IPS-18a (cell line): ENCODE results near the gene TTC9B.

Experiments
- H3K27ac ChIP-seq: one replicate; pipeline ENCODE4 v1.5.1; 2013; ENCODE audit warnings: low read length
- H3K27me3 ChIP-seq: one replicate; pipeline ENCODE4 v1.6.1; 2013; ENCODE audit warnings: mild to moderate bottlenecking, low read length; ENCODE audit not compliant: control insufficient read depth, insufficient read depth
- H3K36me3 ChIP-seq: one replicate; pipeline ENCODE4 v1.6.1; 2013; ENCODE audit warnings: low read depth, low read length; ENCODE audit not compliant: control insufficient read depth
- H3K4me1 ChIP-seq: one replicate; pipeline ENCODE4 v1.6.1; 2013; ENCODE audit warnings: low read depth, low read length; ENCODE audit not compliant: control insufficient read depth
- H3K4me3 ChIP-seq: one replicate; pipeline ENCODE4 v1.5.1; 2013; ENCODE audit warnings: low read length
- H3K9ac ChIP-seq: one replicate; pipeline ENCODE4 v1.6.1; 2013; ENCODE audit warnings: mild to moderate bottlenecking, low read length, moderate library complexity
- H3K9me3 ChIP-seq: one replicate; pipeline ENCODE4 v1.6.1; 2013; ENCODE audit warnings: low read depth, low read length; ENCODE audit not compliant: control insufficient read depth

TTC9B gene

GRCh38 chr19:40229926-40230417, 11.8 kb upstream of the TTC9B start:
- H3K27ac ChIP-seq: no peak overlapping the region
- peaks cover 1% of the 10 kb centered on the region for H3K36me3 ChIP-seq
- H3K9me3 ChIP-seq: no peaks in the 10 kb centered on the region
- H3K27me3 ChIP-seq: no peaks in the 10 kb centered on the region
- H3K9ac ChIP-seq: no peak overlapping the region
- H3K4me1 ChIP-seq: peaks cover 19% of the 10 kb centered on the region
- H3K4me3 ChIP-seq: no peak overlapping the region

GRCh38 chr19:40229484-40229883, 11.3 kb upstream of the TTC9B start:
- Histone ChIP-seq H3K9me3 (no peaks in the 10 kb centered on the region), H3K36me3 (no peaks in the 10 kb centered on the region), H3K9ac (no peak overlapping the region), H3K4me3 (no peak overlapping the region), H3K4me1 (peaks cover 19% of the 10 kb centered on the region), H3K27ac (no peak overlapping the region), H3K27me3 (no peaks in the 10 kb centered on the region)

- peaks cover 19% of the 10 kb centered on the region for H3K4me1 ChIP-seq
- no peak overlapping the region for H3K27ac ChIP-seq
These were observed 10.7 kb upstream of the TTC9B start for GRCh38 chr19:40228863-40229262.

DNA sequence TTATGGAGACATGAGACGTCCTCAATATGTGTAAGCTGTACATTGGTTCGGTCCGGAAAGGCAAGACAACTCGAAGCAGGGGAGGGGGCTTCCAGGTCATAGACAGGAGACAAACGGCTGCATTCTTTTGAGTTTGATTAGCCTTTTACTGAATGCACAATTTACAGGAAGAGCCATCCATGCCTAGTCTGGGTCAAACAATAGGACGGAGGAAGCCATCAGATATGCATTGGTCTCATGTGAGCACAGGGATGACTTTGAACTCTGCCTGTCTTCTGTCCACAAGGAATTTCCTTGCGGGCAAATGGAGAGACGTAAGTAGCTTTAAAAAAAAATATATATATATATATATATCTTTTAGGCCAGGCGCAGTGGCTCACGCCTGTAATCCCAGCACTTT, 10.2 kb upstream of the TTC9B start:
- H3K27ac ChIP-seq: no peak overlapping the region
- H3K9me3 ChIP-seq: no peaks in the 10 kb centered on the region
- H3K27me3 ChIP-seq: no peaks in the 10 kb centered on the region
- peaks cover 19% of the 10 kb centered on the region for H3K4me1 ChIP-seq
- no peak overlapping the region for H3K9ac ChIP-seq
- no peaks in the 10 kb centered on the region for H3K36me3 ChIP-seq
- no peak overlapping the region for H3K4me3 ChIP-seq

More at GRCh38 chr19:40228863-40229262, 10.7 kb upstream of the TTC9B start:
- Histone ChIP-seq H3K9ac (no peak overlapping the region), H3K36me3 (no peaks in the 10 kb centered on the region), H3K27me3 (no peaks in the 10 kb centered on the region), H3K4me3 (no peak overlapping the region), H3K9me3 (no peaks in the 10 kb centered on the region)

DNA sequence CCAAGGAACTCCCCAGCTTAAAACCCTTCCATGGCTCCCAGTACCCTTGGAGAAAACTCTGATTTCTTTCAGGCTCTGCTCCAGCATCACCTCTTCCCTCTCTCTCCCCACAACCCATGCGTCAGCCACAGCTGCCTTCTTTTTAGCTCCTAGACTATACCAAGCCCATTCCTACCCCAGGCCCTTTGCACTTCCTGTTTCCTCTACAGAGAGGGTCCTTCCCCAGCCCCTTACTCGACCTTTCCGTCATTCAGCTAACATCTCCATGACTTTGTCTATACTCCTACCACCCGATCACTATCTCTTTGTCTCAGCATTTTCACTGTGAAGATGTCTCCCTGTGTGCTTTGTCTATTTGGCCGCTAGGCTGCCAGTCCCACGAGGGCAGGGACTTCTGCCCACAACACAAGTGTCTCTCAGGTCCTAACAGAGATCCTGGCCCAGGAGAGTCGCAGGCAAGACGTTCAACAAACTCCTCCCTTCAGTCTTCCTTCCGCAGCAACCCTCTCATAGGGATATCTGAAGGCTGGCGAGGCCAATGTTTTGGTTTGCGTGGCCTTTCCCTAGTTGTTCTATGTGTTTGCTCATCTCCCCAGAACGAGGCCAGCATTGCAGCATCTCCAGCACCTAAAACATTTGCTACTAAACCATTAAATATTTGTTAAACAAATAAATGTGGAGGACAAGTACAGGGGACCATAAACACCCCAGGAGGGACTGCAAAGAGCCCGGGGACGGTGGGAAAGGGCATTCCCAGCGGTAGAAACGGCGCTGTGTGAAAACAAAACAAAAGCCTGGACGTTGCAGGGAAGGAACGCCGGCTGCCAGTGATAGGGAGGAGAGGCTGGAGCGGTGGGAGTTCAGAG, 7.5 kb upstream of the TTC9B start:
- Histone ChIP-seq H3K4me3 (no peak overlapping the region), H3K27ac (no peak overlapping the region)

GRCh38 chr19:40224342-40225150, 6.4 kb upstream of the TTC9B start:
- Histone ChIP-seq H3K9ac (no peak overlapping the region), H3K9me3 (no peaks in the 10 kb centered on the region)

More for the DNA sequence above, 7.5 kb upstream of the TTC9B start:
- H3K9me3 ChIP-seq: no peaks in the 10 kb centered on the region
- no peaks in the 10 kb centered on the region for H3K36me3 ChIP-seq
- H3K27me3 ChIP-seq: no peaks in the 10 kb centered on the region
- no peaks in the 10 kb centered on the region for H3K4me1 ChIP-seq
- no peak overlapping the region for H3K9ac ChIP-seq

GRCh38 chr19:40223135-40223822, 5.1 kb upstream of the TTC9B start:
- no peaks in the 10 kb centered on the region for H3K4me1 ChIP-seq
- H3K27me3 ChIP-seq: peaks cover 24% of the 10 kb centered on the region
- no peak overlapping the region for H3K27ac ChIP-seq
- H3K36me3 ChIP-seq: no peaks in the 10 kb centered on the region
- no peak overlapping the region for H3K9ac ChIP-seq
- H3K9me3 ChIP-seq: no peaks in the 10 kb centered on the region
- peak overlapping the region; percentile 10 for H3K4me3 ChIP-seq

More at GRCh38 chr19:40224342-40225150, 6.4 kb upstream of the TTC9B start:
- Histone ChIP-seq H3K4me3 (no peak overlapping the region), H3K27me3 (peaks cover 11% of the 10 kb centered on the region), H3K36me3 (no peaks in the 10 kb centered on the region), H3K27ac (no peak overlapping the region), H3K4me1 (no peaks in the 10 kb centered on the region)

- H3K27me3 ChIP-seq: peaks cover 32% of the 10 kb centered on the region
These were observed 3.9 kb upstream of the TTC9B start for GRCh38 chr19:40221858-40222619.

DNA sequence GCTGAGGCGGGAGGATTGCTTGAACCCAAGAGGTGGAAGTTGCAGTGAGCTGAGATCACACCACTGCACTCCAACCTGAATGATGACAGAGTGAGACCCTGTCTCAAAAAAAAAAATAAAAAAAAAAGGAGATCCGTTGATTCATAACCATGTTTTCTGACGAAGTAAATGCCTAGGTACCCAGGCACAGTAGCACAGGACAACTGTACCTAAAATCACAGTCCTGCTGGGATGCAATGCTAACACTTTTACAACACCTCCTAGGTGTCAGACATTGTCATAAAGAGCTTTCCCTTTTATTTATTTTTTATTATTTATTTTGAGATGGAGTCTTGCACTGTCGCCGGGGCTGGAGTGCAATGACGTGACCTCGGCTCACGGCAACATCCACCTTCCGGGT, 2.5 kb upstream of the TTC9B start:
- Histone ChIP-seq H3K4me3 (no peak overlapping the region), H3K9ac (no peak overlapping the region), H3K27ac (no peak overlapping the region), H3K4me1 (no peaks in the 10 kb centered on the region), H3K36me3 (no peaks in the 10 kb centered on the region), H3K27me3 (peaks cover 45% of the 10 kb centered on the region), H3K9me3 (no peaks in the 10 kb centered on the region)

More at GRCh38 chr19:40221858-40222619, 3.9 kb upstream of the TTC9B start:
- Histone ChIP-seq H3K9ac (no peak overlapping the region), H3K27ac (no peak overlapping the region), H3K36me3 (no peaks in the 10 kb centered on the region), H3K4me3 (no peak overlapping the region), H3K9me3 (no peaks in the 10 kb centered on the region), H3K4me1 (no peaks in the 10 kb centered on the region)

DNA sequence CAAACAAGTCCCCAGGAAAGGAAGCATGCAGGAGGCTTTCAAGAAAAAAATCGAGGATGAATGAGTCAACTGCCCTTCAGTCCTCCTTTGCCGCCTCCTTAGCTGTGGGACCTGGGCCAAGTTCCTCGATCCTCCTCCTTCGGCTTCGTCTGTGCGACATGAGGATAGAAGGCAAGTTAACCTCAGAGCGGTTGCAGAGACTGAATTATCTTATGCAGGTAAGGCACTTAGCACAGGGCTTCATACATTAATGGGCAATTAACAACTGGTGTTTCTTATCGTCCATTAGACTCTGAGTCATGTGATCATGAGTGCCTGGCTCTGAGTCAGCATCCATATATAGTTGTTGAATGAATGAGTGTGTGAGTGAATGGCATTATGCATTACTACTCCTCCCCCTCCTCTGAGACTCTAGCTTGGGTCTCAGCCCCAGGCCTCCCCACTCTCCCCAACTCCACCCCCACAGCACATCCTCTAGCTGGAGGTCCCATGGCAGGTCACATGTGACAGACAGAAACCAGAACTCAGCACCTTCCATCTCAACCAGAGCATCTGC, 1.6 kb upstream of the TTC9B start:
- peaks cover 45% of the 10 kb centered on the region for H3K27me3 ChIP-seq
- H3K36me3 ChIP-seq: no peaks in the 10 kb centered on the region
- no peak overlapping the region for H3K9ac ChIP-seq
- H3K4me1 ChIP-seq: no peaks in the 10 kb centered on the region
- H3K27ac ChIP-seq: no peak overlapping the region
- H3K9me3 ChIP-seq: no peaks in the 10 kb centered on the region
- no peak overlapping the region for H3K4me3 ChIP-seq
